HG02852 (cell line): ENCODE measurements around the gene LAYN.
A peak's percentile ranks its signal among the peaks of the same experiment; 100 is the strongest.

Experiments used
- ATAC-seq: cut with Tn5 transposase; IDR thresholded peaks from one replicate; pipeline ENCODE4 v1.9.1; 2021; ENCODE audit warnings: mild to moderate bottlenecking, moderate library complexity; ENCODE audit not compliant: unreplicated experiment

The LAYN gene

GRCh38 chr11:111591187-111591960, 50.9 kb downstream of the LAYN start:
- ATAC-seq, result no peak

GRCh38 chr11:111592491-111592890, 52.0 kb downstream of the LAYN start:
- no peak for ATAC-seq

GRCh38 chr11:111596319-111596718, 55.8 kb downstream of the LAYN start:
- no peak for ATAC-seq

- no peak for ATAC-seq
These were observed 57.6 kb downstream of the LAYN start for GRCh38 chr11:111598148-111598547.

GRCh38 chr11:111598559-111598958, 58.0 kb downstream of the LAYN start:
- ATAC-seq, result no peak

- no peak for ATAC-seq
These were observed 61.1 kb downstream of the LAYN start for GRCh38 chr11:111601636-111601978.

GRCh38 chr11:111601979-111602864, 61.7 kb downstream of the LAYN start, which contains the start of gene SIK2:
SIK2 (plus strand) TSS chr11:111602449; CDS start chr11:111602564, 115 bp downstream.
- peak; percentile 88 for ATAC-seq

- ATAC-seq, result peak; percentile 2
These were observed 62.5 kb downstream of the LAYN start for GRCh38 chr11:111602865-111603610.

GRCh38 chr11:111603611-111604130, 63.2 kb downstream of the LAYN start:
- no peak for ATAC-seq

- ATAC-seq, result no peak
These were observed 64.0 kb downstream of the LAYN start for GRCh38 chr11:111604392-111605009.

GRCh38 chr11:111605681-111606080, 65.2 kb downstream of the LAYN start:
- no peak for ATAC-seq

- no peak for ATAC-seq
These were observed 66.5 kb downstream of the LAYN start for GRCh38 chr11:111606986-111607385.

GRCh38 chr11:111607751-111608150, 67.2 kb downstream of the LAYN start:
- no peak for ATAC-seq
